ENCODE data around the gene RRP7A.
A peak's percentile ranks its signal among the peaks of the same experiment; 100 is the strongest.

DNA sequence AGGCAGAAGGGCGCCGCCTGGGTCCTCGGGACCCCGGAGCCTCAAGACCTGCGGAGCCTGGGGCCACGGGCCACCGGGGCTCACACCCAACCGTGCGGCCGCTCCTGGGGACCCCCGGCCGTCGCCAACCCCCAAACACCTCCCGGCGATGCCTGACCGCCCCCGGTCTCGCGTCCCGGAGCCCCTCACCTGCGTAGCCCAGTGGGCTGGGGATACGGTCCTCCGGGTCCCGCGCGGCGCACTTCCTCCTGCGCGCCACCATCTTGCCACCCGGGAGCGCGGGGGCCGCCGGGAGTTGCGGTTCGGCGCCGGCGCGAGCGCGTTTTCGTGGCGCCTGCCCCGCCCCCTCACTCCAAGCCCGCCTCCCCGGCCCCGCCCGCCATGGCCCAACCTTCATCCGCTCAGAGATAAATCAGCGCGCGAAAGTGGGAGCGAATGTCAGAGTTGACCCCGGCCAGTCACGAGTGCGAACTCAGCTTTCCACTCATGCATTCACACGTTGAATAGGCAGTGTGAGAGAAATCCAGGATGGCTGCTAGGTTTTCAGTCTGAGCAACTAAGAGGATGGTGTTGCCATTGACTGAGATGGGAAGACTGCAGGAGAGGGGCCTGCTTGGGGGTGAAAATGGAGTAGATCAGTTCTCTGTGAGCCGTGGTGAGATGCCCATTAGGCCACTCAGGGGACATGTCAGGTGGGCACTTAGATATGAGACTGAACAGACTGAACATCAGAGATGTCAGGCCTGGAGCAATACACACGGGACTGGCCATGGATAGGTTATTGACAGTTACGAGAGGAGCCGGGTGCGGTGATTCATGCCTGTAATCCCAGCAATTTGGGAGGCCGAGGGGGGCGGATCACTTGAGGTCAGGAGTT is at the start of gene RRP7A:
- peak; percentile 39 for TF ChIP-seq POLR2A (IDR thresholded peaks at IDR 0.05)
- TF ChIP-seq, protein P1, sequence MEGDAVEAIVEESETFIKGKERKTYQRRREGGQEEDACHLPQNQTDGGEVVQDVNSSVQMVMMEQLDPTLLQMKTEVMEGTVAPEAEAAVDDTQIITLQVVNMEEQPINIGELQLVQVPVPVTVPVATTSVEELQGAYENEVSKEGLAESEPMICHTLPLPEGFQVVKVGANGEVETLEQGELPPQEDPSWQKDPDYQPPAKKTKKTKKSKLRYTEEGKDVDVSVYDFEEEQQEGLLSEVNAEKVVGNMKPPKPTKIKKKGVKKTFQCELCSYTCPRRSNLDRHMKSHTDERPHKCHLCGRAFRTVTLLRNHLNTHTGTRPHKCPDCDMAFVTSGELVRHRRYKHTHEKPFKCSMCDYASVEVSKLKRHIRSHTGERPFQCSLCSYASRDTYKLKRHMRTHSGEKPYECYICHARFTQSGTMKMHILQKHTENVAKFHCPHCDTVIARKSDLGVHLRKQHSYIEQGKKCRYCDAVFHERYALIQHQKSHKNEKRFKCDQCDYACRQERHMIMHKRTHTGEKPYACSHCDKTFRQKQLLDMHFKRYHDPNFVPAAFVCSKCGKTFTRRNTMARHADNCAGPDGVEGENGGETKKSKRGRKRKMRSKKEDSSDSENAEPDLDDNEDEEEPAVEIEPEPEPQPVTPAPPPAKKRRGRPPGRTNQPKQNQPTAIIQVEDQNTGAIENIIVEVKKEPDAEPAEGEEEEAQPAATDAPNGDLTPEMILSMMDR (IDR thresholded peaks at IDR 0.05), result no peak

All from breast epithelium (tissue), 3 donors.